H1 (cell line): ENCODE results near the gene PDRG1. TPM values are rescaled to one million over a fixed set of nuclear protein-coding genes. Genes with fewer than 3 reads are reported as not detected.

Experiments used
- CTCF ChIA-PET: fragments of 300-600 bp; sonication (Branson Sonifier 250); formaldehyde crosslinking; loops from one replicate; lab custom pipeline; 2021; ENCODE audit not compliant: partially characterized antibody; lab: Charles Lee
- POLR2A ChIA-PET: fragments of 300-600 bp; sonication (Branson Sonifier 250); formaldehyde crosslinking; loops from one replicate; lab custom pipeline; 2021; ENCODE audit warnings: inconsistent platforms; ENCODE audit not compliant: partially characterized antibody; lab: Charles Lee
- DNase-seq, 2 experiments: peaks; one replicate each; pipeline versions ENCODE4 v3.0.0 to v3.0.0-alpha.2; 2010 to 2022; ENCODE audit warnings: low spot score in 2 of 2, low read depth in 1 of 2, mixed read lengths in 1 of 2
- FAIRE-seq: peaks from 2 replicates; lab custom pipeline; 2011; peaks lifted over from hg19 to GRCh38; lab: Jason Lieb, UNC
- H2AFZ ChIP-seq: 2 replicates; pipeline ENCODE4 v1.8.1; 2012; ENCODE audit warnings: low read length, inconsistent platforms
- H2AK5ac ChIP-seq: 2 replicates; pipeline ENCODE4 v1.6.1; 2013; ENCODE audit warnings: low read depth, low read length
- H2BK120ac ChIP-seq: replicated peaks from 2 replicates; pipeline ENCODE3; 2013; ENCODE audit warnings: low read depth, low read length, inconsistent platforms
- H2BK12ac ChIP-seq: 2 replicates; pipeline ENCODE4 v1.6.1; 2013; ENCODE audit warnings: low read depth, low read length
- H2BK15ac ChIP-seq: 2 replicates; pipeline ENCODE4 v1.6.1; 2013; ENCODE audit warnings: low read length
- H2BK20ac ChIP-seq: 2 replicates; pipeline ENCODE4 v1.6.1; 2013; ENCODE audit warnings: low read length
- H2BK5ac ChIP-seq: 2 replicates; pipeline ENCODE4 v1.6.1; 2013; ENCODE audit warnings: low read depth, low read length
- H3K14ac ChIP-seq: 2 replicates; pipeline ENCODE4 v1.6.1; 2013; ENCODE audit warnings: inconsistent platforms; ENCODE audit not compliant: insufficient read length
- H3K18ac ChIP-seq: 2 replicates; pipeline ENCODE4 v1.6.1; 2013; ENCODE audit warnings: low read length; ENCODE audit errors: extremely low read depth
- H3K23ac ChIP-seq: 2 replicates; pipeline ENCODE4 v1.6.1; 2013; ENCODE audit warnings: inconsistent platforms; ENCODE audit not compliant: insufficient read length
- H3K23me2 ChIP-seq: 2 replicates; pipeline ENCODE4 v1.6.1; 2013; ENCODE audit warnings: low read depth, low read length
- H3K27ac ChIP-seq: 2 replicates; pipeline ENCODE4 v1.6.1; 2011; ENCODE audit warnings: low read depth, low read length, inconsistent platforms
- H3K27me3 ChIP-seq, 4 experiments: replicated peaks in 1 of 4; 1 replicate in 1 of 4; 2 replicates in 3 of 4; pipeline versions ENCODE4 v1.6.1 to v1.8.1; 2011 to 2013; ENCODE audit warnings: low read length in 3 of 4, mild to moderate bottlenecking in 3 of 4, inconsistent platforms in 2 of 4, mixed read lengths in 2 of 4, moderate library complexity in 1 of 4; ENCODE audit not compliant: control insufficient read depth in 3 of 4, insufficient read depth in 3 of 4; ENCODE audit errors: extremely low read depth in 1 of 4
- H3K36me3 ChIP-seq, 4 experiments: 2 replicates each; pipeline versions ENCODE4 v1.6.1 to v1.8.1; 2011 to 2013; ENCODE audit warnings: mild to moderate bottlenecking in 4 of 4, low read length in 3 of 4, moderate library complexity in 2 of 4, control low read depth in 1 of 4, inconsistent platforms in 1 of 4; ENCODE audit not compliant: insufficient read depth in 4 of 4, control insufficient read depth in 2 of 4
- H3K4ac ChIP-seq: replicated peaks from 2 replicates; pipeline ENCODE3; 2013; ENCODE audit warnings: low read length, low read depth, mixed read lengths, inconsistent platforms; ENCODE audit not compliant: insufficient read length
- H3K4me1 ChIP-seq, 4 experiments: replicated peaks in 1 of 4; 1 replicate in 1 of 4; 2 replicates in 3 of 4; pipeline versions ENCODE4 v1.6.1 to v1.8.1; 2011 to 2013; ENCODE audit warnings: low read length in 3 of 4, inconsistent platforms in 2 of 4, mixed read lengths in 1 of 4; ENCODE audit not compliant: insufficient read depth in 4 of 4, control insufficient read depth in 3 of 4
- H3K4me2 ChIP-seq, 2 experiments: 2 replicates each; pipeline versions ENCODE4 v1.6.1 to v1.8.1; 2011 to 2013; ENCODE audit warnings: low read depth in 2 of 2, low read length in 2 of 2, control low read depth in 1 of 2, inconsistent platforms in 1 of 2, mild to moderate bottlenecking in 1 of 2; ENCODE audit not compliant: insufficient read depth in 1 of 2
- H3K4me3 ChIP-seq, 4 experiments: fragments of 200-600, 300-600 bp in 1 of 4; sonication (generic), shearing (Covaris generic), sonication (Bioruptor Twin) in 1 of 4; 2 replicates each; pipeline versions ENCODE4 v1.5.1 to v1.8.1; 2011 to 2016; ENCODE audit warnings: low read length in 4 of 4, low read depth in 3 of 4, control low read depth in 2 of 4, inconsistent platforms in 2 of 4, mild to moderate bottlenecking in 2 of 4, mixed read lengths in 1 of 4, moderate library complexity in 1 of 4; ENCODE audit not compliant: insufficient read depth in 2 of 4; ENCODE audit errors: extremely low read depth in 1 of 4
- H3K56ac ChIP-seq: replicated peaks from 2 replicates; pipeline ENCODE3; 2013; ENCODE audit warnings: low read depth, mild to moderate bottlenecking, mixed read lengths, low read length, inconsistent platforms; ENCODE audit not compliant: insufficient read length
- H3K79me1 ChIP-seq: 2 replicates; pipeline ENCODE4 v1.6.1; 2013; ENCODE audit warnings: low read depth, low read length, control low read depth
- H3K79me2 ChIP-seq, 2 experiments: 2 replicates each; pipeline versions ENCODE4 v1.6.1 to v1.8.1; 2012 to 2013; ENCODE audit warnings: low read length in 2 of 2, mild to moderate bottlenecking in 2 of 2, inconsistent platforms in 1 of 2; ENCODE audit not compliant: insufficient read depth in 2 of 2, control insufficient read depth in 1 of 2
- H3K9ac ChIP-seq, 4 experiments: replicated peaks in 1 of 4; 1 replicate in 1 of 4; 2 replicates in 3 of 4; pipeline versions ENCODE4 v1.6.1 to v1.8.1; 2011 to 2013; ENCODE audit warnings: low read depth in 3 of 4, low read length in 3 of 4, control low read depth in 2 of 4, mild to moderate bottlenecking in 2 of 4, moderate library complexity in 2 of 4, inconsistent platforms in 1 of 4; ENCODE audit errors: extremely low read depth in 1 of 4
- H3K9me3 ChIP-seq, 2 experiments: 2 replicates each; pipeline versions ENCODE4 v1.6.1 to v1.8.1; 2012 to 2013; ENCODE audit warnings: mild to moderate bottlenecking in 2 of 2, moderate library complexity in 2 of 2, control low read depth in 1 of 2, inconsistent platforms in 1 of 2, low read depth in 1 of 2, low read length in 1 of 2, mixed read lengths in 1 of 2; ENCODE audit not compliant: insufficient read depth in 2 of 2
- H4K20me1 ChIP-seq, 2 experiments: replicated peaks in 1 of 2; 2 replicates each; pipeline versions ENCODE3 to v1.8.1; 2011 to 2013; ENCODE audit warnings: inconsistent platforms in 2 of 2, low read length in 2 of 2, mild to moderate bottlenecking in 1 of 2; ENCODE audit not compliant: insufficient read depth in 2 of 2, control insufficient read depth in 1 of 2
- H4K5ac ChIP-seq: 2 replicates; pipeline ENCODE4 v1.6.1; 2013; ENCODE audit warnings: low read length, low read depth, mixed read lengths, inconsistent platforms; ENCODE audit not compliant: insufficient read length
- H4K8ac ChIP-seq: 2 replicates; pipeline ENCODE4 v1.8.0; 2013; ENCODE audit warnings: mild to moderate bottlenecking, moderate library complexity, low read length, inconsistent platforms; ENCODE audit not compliant: insufficient read depth; ENCODE audit errors: extremely low read depth
- H4K91ac ChIP-seq: replicated peaks from 2 replicates; pipeline ENCODE3; 2013; ENCODE audit warnings: low read length, mixed read lengths, inconsistent platforms; ENCODE audit not compliant: insufficient read length
- ATF2 ChIP-seq: IDR thresholded peaks from 2 replicates; pipeline ENCODE4 v1.6.1; 2012; ENCODE audit warnings: low read length, inconsistent platforms
- CBX5 ChIP-seq: fragments of 300-800, 300-1000 bp; sonication (generic); IDR thresholded peaks from 2 replicates; pipeline ENCODE4 v1.7.1; 2016; ENCODE audit warnings: antibody characterized with exemption, low read length, low read depth
- HDAC2 ChIP-seq, 2 experiments: fragments of 300-600 bp in 1 of 2; sonication (generic) in 1 of 2; IDR thresholded peaks; 2 replicates each; pipeline ENCODE4 v1.6.1; 2011 to 2012; ENCODE audit warnings: low read depth in 2 of 2, low read length in 2 of 2, mild to moderate bottlenecking in 2 of 2, moderate library complexity in 2 of 2, borderline replicate concordance in 1 of 2, inconsistent platforms in 1 of 2
- POLR2AphosphoS5 ChIP-seq: IDR thresholded peaks from 2 replicates; pipeline ENCODE4 v1.6.1; 2011; ENCODE audit warnings: low read depth, low read length
- RAD21 ChIP-seq, 2 experiments: IDR thresholded peaks in 1 of 2; conservative IDR thresholded peaks in 1 of 2; 2 replicates each; pipeline ENCODE4 v1.6.1; 2011; ENCODE audit warnings: low read depth in 2 of 2, low read length in 2 of 2, improper control_type of control experiment in 1 of 2, inconsistent platforms in 1 of 2, mild to moderate bottlenecking in 1 of 2, moderate library complexity in 1 of 2
- WGBS, 2 experiments: shearing (Covaris generic) in 1 of 2; methylation state at CpG; one replicate each; pipeline versions ENCODE4 v1.1.6 to v1.1.7; 2013 to 2015; ENCODE audit warnings: low lambda C conversion rate in 2 of 2, mixed read lengths in 2 of 2, inconsistent platforms in 1 of 2, low coverage in 1 of 2, missing lambda C conversion rate in 1 of 2; ENCODE audit not compliant: insufficient replicate concordance in 2 of 2, insufficient coverage in 1 of 2, insufficient read length in 1 of 2; ENCODE audit errors: extremely low coverage in 1 of 2, missing lambda C conversion rate in 1 of 2; 5-methylcytosine and 5-hydroxymethylcytosine counted together
- polyA plus RNA-seq, 7 experiments: library from polyadenylated mRNA; depleted of rRNA in 3 of 7; stranded (reverse) in 5 of 7; unstranded in 2 of 7; fragments of >200 nt in 5 of 7; fragments of 200-250 nt in 2 of 7; gene quantifications; 1 replicate in 5 of 7; 2 replicates in 1 of 7; 4 replicates in 1 of 7; pipeline versions ENCODE4 v1.2.1 to v1.2.3, GENCODE V29; 2011 to 2013; ENCODE audit warnings: missing spikeins in 2 of 7, mixed read lengths in 2 of 7
- total RNA-seq: library from RNA; stranded (reverse); fragmentation: NEBNext Ultra II Directional; extraction: Animal tissue kit (Norgen Biotek cat#: 25700); gene quantifications from 2 replicates; pipeline ENCODE4 v1.2.1, GENCODE V29; 2021
- TF ChIP-seq, protein P1 (sequence below), 3 experiments: IDR thresholded peaks; 1 replicate in 2 of 3; 2 replicates in 1 of 3; pipeline versions ENCODE4 v1.5.1 to v1.6.1; 2011; ENCODE audit warnings: low read length in 3 of 3, mild to moderate bottlenecking in 3 of 3, inconsistent platforms in 2 of 3, low read depth in 1 of 3, moderate library complexity in 1 of 3; ENCODE audit not compliant: insufficient read depth in 1 of 3; ENCODE audit errors: control extremely low read depth in 1 of 3

Gene PDRG1
- total and polyA plus RNA-seq, 2 of the 8 experiments (the other 6 are each of a cell fraction or from before 2014, with no cell fraction given): 14.2 to 20.8 TPM

GRCh38 chr20:31919410-31920155 lies 32.3 kb downstream of the PDRG1 start:
- no peak overlapping the region for H2BK15ac ChIP-seq
- H4K8ac ChIP-seq: no peak overlapping the region
- H2BK12ac ChIP-seq: no peak overlapping the region; the same call in 1 of the 2 replicates
- H2AFZ ChIP-seq: peak overlapping the region; percentile 33; the same call in 1 of the 2 replicates
- 0 out of 8 replicates have a peak overlapping the region, but pooled peaks of 1 of the 4 experiments have one; percentile 14 for H3K4me3 ChIP-seq
- no peak overlapping the region for H4K5ac ChIP-seq
- no peak overlapping the region for H3K27ac ChIP-seq
- peaks cover 2 to 23% (median 17%) of the 10 kb centered on the region in 4 experiments for H3K4me1 ChIP-seq
- H3K79me1 ChIP-seq: no peaks in the 10 kb centered on the region
- no peaks in the 10 kb centered on the region for H3K9me3 ChIP-seq
- POLR2A ChIA-PET: interaction anchor here (1.8 to 2.0 kb wide), 2 partner anchors 9 to 11 kb away, joined by 6 to 9 read pairs; no protein-coding TSS in a partner anchor
- FAIRE-seq (no peak), DNase-seq (no peak)
- H2AK5ac ChIP-seq: no peak overlapping the region
- peak overlapping the region; percentile 62; the same call in 1 of the 2 replicates for H2BK20ac ChIP-seq
- 61% methylated on average over 6 of the region's 6 CpGs; no CpG with 5 or more reads in 1 of the 2 experiments for WGBS, 2 experiments
- H4K20me1 ChIP-seq: no peaks in the 10 kb centered on the region
- no peak overlapping the region for H2BK5ac ChIP-seq
- no peak overlapping the region for H2BK120ac ChIP-seq
- H3K36me3 ChIP-seq: no peaks in the 10 kb centered on the region
- peak overlapping the region; percentile 3 to 38; a peak in 3 of 4 replicates for H3K4me2 ChIP-seq
- no peak overlapping the region; the same call in 1 of the 2 replicates for H3K18ac ChIP-seq
- H3K23me2 ChIP-seq: no peaks in the 10 kb centered on the region
- H4K91ac ChIP-seq: no peak overlapping the region
- CTCF ChIA-PET: interaction anchor here (0.8 to 3.0 kb wide), 15 partner anchors 13 to 96 kb away, joined by 3 to 19 read pairs (median 4); partner anchors contain the start of gene PDRG1
- no peak overlapping the region for H3K14ac ChIP-seq
- TF ChIP-seq HDAC2 (IDR thresholded peaks at IDR 0.05; ENCODE audit: borderline replicate concordance in 1 of 2, low read depth in 2 of 2, low read length in 2 of 2) (no peak), CBX5 (no peak), RAD21 (IDR thresholded peaks at IDR 0.05 in 1 of 2, conservative IDR thresholded peaks at IDR 0.05 in 1 of 2; ENCODE audit: low read depth in 2 of 2, low read length in 2 of 2) (no peak), ATF2 (no peak), POLR2AphosphoS5 (no peak)
- TF ChIP-seq, protein P1, sequence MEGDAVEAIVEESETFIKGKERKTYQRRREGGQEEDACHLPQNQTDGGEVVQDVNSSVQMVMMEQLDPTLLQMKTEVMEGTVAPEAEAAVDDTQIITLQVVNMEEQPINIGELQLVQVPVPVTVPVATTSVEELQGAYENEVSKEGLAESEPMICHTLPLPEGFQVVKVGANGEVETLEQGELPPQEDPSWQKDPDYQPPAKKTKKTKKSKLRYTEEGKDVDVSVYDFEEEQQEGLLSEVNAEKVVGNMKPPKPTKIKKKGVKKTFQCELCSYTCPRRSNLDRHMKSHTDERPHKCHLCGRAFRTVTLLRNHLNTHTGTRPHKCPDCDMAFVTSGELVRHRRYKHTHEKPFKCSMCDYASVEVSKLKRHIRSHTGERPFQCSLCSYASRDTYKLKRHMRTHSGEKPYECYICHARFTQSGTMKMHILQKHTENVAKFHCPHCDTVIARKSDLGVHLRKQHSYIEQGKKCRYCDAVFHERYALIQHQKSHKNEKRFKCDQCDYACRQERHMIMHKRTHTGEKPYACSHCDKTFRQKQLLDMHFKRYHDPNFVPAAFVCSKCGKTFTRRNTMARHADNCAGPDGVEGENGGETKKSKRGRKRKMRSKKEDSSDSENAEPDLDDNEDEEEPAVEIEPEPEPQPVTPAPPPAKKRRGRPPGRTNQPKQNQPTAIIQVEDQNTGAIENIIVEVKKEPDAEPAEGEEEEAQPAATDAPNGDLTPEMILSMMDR (IDR thresholded peaks at IDR 0.05; ENCODE audit: control extremely low read depth in 1 of 3, insufficient read depth in 1 of 3, low read depth in 1 of 3, low read length in 3 of 3): peak in 1 of 3 experiments; percentile 10; a peak in 1 of 4 replicates
- H3K4ac ChIP-seq: no peak overlapping the region
- no peaks in the 10 kb centered on the region for H3K79me2 ChIP-seq
- H3K23ac ChIP-seq: no peak overlapping the region
- H3K9ac ChIP-seq: no peak overlapping the region; a peak in 2 of 7 replicates
- H3K56ac ChIP-seq: no peak overlapping the region
- H3K27me3 ChIP-seq: no peaks in the 10 kb centered on the region
